ENCODE data around the gene OR10H3.
"Not testable (repeated sequence)": the region's sequence is repeated elsewhere in the genome, so short reads cannot be mapped to it uniquely, and the experiment has no call there.

Gene OR10H3

GRCh38 chr19:15779756-15780476 lies 42.1 kb downstream of the OR10H3 start:
- DNase-seq = no peak

- DNase-seq = no peak
Observed at GRCh38 chr19:15780610-15781418, 43.0 kb downstream of the OR10H3 start.

GRCh38 chr19:15781661-15782060 lies 43.9 kb downstream of the OR10H3 start:
- no peak for DNase-seq

- DNase-seq = no peak
Observed at GRCh38 chr19:15782211-15782610, 44.4 kb downstream of the OR10H3 start.

- DNase-seq = not testable (repeated sequence)
Observed at GRCh38 chr19:15782896-15783295, 45.1 kb downstream of the OR10H3 start.

GRCh38 chr19:15787611-15788155 lies 49.9 kb downstream of the OR10H3 start, which contains the start of gene OR10H5:
TSS of gene OR10H5 (plus strand) at chr19:15787661. CDS start at chr19:15794049, 6,388 bp downstream.
- DNase-seq = no peak

- no peak for DNase-seq
Observed at GRCh38 chr19:15788594-15789270, 50.9 kb downstream of the OR10H3 start.

GRCh38 chr19:15790096-15790495 lies 52.3 kb downstream of the OR10H3 start:
- no peak for DNase-seq
